ENCODE data around the gene RAB26. TPM values are rescaled to one million over a fixed set of nuclear protein-coding genes. Genes with fewer than 3 reads are reported as not detected.
"Not testable (repeated sequence)": the region's sequence is repeated elsewhere in the genome, so short reads cannot be mapped to it uniquely, and the experiment has no call there.

RAB26 gene
- total RNA-seq, 1 donor from 2014 or later: 0.43 TPM

DNA sequence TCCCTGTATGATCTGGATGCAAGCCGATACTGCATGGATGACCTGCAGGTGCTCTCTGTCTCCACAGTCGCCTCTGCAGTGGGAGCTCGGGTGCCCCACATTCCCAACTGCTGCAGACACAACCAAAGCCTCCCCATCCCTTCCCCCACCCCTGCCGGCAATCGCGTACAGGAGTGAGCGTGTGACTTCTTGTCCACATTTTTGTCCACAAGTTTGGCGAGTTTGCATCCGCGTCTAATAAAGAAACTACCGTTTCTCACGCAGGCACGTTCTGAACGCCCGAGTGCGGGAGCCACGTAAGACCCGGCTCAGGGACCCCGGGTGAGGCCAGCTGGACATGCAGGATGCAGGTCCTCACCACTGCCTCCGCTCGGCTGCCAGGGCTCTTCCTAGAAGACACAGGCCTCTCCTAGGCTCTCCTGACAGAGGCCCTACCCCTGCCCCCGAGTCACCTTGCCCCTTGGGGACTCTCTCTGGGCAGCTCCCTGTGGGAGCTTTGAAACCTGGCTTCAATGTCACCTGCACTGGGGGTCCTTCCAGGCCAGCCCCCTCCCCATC lies 18.5 kb upstream of the RAB26 start:
- DNase-seq; intact Hi-C loops (cut with DNase I); ATAC-seq (ENCODE audit: poor library complexity): not testable (repeated sequence)

DNA sequence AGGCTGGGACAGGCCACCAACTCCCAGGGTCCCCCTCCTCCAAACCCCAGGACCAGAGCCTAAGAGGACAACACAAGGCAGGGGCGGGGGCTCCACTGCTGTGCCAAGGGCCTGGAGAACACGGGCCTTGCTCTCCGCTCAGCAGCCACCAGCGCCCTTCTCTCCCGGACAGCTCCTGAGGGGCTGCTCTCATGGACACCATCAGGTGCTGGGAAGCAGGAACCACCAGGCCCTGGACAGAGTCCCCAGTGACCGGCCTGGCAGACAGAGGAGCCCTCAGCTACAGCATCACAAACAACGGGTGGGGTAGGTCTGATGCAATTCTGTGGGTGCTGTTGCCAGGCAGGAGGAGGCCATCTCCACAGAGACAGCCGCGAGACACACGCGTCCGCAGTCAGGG lies 14.6 kb upstream of the RAB26 start:
- ATAC-seq (ENCODE audit: poor library complexity); DNase-seq; intact Hi-C loops (cut with DNase I): not testable (repeated sequence)

DNA sequence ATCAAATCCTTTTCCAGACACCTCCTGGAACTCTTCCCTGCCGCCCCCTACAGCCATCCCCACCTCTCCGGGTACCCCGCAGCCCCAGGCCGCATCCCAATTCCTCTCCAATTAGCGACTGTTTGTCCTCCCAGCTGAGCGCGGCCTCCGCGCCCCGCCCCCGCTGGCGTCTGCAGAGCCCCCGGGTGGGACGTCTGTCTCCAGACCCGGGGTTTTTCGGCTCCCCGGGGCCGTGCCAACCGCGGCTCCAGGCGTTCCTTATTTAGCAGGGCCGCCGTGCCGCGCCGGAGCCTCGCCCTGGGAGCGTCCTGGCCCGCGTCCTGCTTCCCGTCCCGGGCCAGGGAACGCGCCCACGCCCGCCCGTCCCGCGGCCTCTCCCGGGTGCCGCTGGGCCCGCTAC lies 13.4 kb upstream of the RAB26 start:
- DNase-seq: peak; percentile 72
- intact Hi-C loops (cut with DNase I); ATAC-seq (ENCODE audit: poor library complexity): not testable (repeated sequence)

DNA sequence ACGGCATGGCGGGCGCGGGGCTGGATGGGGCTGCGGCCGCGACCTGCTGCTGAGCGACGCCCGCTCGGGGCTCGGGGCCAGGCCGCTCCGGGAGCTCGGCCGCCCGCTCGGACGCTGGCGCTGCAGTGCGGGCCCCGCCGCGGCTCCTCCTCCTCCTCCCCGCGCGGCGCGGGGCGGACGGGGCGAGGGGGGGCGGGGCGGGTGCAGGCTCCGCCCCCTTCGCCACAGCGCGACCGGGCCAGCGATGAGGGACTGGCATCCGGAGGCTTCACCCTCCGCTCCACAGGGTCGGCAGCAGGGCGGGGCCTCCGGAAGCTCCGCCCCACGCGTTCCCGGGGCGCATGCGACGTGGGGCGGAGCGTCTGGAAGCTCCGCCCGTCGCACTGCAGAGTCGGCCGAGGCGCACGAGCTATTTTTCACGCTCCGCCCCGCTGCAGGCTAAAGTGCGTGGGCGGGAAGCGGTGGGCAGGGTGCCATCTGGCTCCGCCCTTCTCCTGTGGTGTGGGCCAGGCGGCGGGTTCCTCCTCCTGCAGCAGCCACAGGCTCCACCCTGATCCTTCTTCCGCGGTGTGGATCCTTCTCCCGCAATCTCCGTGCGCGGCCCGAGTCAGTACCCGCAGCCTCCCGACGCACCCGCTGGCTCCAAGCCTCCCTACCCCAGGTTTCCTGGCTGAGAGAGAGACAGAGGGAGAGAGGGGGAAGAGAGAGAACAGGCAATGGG lies 12.5 kb upstream of the RAB26 start, which contains the start of gene PKD1:
TSS of gene PKD1 (minus strand) at position 129 of the 721 bp plus-strand sequence. CDS start 209 bp downstream, outside the sequence.
- intact Hi-C loops (cut with DNase I): not testable (repeated sequence)
- DNase-seq (peak; percentile 99), ATAC-seq (ENCODE audit: poor library complexity) (peak; percentile 92)

DNA sequence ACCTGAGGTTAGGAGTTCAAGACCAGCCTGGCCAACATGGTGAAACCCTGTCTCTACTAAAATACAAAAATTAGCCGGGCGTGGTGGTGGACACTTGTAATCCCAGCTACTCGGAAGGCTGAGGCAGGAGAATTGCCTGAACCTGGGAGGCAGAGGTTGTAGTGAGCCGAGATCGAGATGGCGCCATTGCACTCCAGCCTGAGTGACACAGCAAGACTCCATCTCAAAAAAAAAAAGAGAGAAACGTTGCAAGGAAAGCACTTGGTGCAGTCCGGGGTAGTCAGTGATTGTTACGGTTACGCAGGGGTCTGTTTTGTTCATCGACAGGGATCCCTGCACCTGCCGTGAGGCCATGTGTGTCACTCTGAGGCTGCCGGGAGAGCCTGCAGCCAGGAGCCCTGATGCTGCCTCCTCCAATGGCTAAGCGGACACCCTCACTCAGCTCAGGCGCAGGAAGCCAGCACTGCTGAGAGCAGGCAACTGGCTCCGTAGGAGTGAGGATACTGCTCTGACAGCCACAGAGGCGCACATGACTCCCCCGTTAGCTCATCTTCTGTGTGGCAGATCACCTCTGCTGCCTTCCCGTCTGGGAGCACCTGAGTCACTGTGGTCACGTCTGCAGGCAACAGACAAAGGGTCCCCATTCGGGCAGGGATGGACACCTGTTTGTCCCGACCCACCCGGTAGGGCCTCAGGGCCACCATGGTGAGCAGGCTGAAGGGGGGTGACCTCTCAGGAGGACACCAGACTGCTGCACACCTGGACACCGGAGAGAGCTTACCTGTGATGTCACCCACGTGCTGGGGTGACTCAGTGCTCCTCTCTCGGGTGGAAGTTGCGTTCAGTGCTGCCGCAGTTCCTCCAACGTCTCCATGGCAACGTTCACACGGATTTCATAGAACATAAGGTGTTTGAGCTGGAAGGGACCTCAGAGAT lies 5.2 kb upstream of the RAB26 start:
- DNase-seq (no peak), ATAC-seq (ENCODE audit: poor library complexity) (no peak)
- intact Hi-C loops (cut with DNase I): loop anchor here (2.0 kb wide), 1 partner anchor 120 kb away; no protein-coding TSS in a partner anchor

DNA sequence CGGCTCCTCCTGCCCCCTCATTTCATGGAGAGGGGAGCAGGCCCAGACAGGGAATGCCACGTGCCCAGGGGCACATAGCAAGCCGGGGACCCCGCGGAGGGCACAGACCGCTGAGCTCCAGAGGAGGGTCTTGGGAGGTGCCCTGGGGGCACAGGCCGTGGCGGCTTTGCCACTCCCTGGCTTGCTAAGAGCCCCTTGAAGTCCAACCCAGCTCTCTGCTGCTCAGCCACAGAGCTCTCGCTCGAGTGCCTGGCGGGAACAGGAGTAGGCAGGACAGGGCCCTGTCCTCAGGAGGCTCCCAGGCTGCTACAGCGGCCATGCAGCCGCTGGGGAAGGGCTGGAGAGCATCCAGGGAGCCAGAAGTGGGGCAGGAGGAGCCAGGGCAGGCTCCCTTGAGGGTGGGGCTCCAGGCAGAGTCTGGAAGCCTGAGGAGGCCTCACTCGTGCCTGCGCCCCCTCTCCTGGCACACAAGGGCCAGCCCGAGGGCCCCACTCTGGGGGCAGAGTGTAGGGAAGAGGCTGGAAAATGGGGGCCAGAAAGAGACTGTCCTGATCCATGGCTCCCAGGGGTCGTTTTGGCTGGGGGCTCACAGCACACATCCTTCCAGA lies 4.4 kb upstream of the RAB26 start:
- DNase-seq: no peak
- intact Hi-C loops (cut with DNase I): loop anchor here (2.0 kb wide), 1 partner anchor 121 kb away; no protein-coding TSS in a partner anchor
- no peak for ATAC-seq (ENCODE audit: poor library complexity)

DNA sequence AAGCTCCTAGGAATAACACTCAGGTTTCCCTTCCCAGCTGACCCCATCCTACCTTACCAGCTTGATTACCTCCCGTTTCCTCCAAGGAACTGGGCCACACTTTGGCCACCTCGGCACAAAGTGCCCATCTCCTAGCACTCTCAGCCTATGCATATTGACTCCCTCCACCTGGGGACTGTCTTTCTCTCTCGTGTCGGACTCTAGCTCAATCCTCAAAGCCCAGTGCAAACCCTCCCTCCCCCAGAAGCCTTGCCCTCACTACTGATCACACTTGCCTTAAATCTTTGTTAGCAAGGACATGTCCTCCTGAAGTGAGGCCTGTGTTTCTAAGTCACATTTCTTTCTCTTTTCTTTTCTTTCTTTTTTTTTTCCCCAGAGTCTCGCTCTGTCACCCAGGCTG lies 2.6 kb upstream of the RAB26 start:
- ATAC-seq (ENCODE audit: poor library complexity) (no peak), DNase-seq (no peak)
- intact Hi-C loops (cut with DNase I): no loop called here

DNA sequence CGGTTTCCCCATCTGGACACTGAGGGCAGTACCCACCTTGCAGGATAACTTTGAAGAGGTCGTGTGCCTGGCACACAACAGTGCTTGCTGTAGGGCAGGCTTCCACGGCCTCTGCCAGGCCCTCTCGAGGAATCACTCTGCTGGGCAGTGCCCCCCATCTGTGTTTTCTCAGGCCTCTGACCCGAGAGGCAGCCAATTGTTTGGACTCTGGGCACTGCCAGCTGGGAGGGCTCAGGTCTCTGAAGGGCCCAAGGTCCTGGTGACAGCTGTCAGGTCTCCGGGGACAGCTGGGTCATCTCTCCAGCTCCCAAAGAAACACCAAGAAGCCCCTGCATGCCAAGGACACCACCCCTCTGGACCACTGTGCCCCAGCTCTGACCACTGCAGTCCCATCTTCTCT lies 1.0 kb upstream of the RAB26 start:
- ATAC-seq (ENCODE audit: poor library complexity) (peak; percentile 2), DNase-seq (no peak)
- intact Hi-C loops (cut with DNase I): no loop called here

DNA sequence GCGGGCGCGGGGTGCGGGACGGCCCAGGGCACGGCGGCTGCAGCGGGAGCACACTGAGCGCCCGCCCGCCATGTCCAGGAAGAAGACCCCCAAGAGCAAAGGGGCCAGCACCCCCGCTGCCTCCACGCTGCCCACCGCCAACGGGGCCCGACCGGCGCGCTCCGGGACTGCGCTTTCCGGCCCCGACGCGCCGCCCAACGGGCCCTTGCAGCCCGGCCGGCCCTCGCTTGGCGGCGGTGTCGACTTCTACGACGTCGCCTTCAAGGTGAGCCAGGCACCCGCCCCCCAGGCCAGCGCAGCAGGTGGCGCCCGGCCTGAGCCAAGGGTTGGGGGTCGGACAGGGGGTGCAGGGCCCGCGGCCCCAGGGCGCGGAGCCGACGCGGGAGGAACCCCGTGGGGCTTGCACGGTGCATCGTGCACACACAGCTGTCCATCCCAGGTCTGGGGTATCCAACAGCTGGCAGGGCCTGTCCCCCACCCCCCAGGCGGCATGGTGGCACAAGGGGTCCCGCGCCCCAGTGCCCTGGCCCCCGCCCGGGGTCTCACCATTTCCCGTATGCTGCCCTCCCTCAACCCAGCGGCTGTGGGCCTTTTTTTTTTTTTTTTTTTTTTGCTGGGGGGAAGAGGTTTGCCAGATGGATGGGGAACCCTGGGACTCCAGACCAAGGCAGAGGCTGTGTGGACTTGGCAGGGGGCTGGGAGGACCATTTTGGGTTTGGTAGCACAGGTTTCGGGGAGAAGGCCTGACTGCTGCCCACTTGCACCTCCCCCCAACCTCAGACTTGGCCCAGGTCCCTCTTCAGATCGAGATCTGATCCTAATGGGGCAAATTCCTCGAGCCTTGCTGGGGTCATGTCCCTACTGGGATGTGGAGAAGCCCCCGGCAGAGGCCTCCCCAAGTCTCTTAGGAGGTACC lies 547 bp downstream of the RAB26 start:
- no peak for ATAC-seq (ENCODE audit: poor library complexity)
- intact Hi-C loops (cut with DNase I): no loop called here
- DNase-seq: no peak

DNA sequence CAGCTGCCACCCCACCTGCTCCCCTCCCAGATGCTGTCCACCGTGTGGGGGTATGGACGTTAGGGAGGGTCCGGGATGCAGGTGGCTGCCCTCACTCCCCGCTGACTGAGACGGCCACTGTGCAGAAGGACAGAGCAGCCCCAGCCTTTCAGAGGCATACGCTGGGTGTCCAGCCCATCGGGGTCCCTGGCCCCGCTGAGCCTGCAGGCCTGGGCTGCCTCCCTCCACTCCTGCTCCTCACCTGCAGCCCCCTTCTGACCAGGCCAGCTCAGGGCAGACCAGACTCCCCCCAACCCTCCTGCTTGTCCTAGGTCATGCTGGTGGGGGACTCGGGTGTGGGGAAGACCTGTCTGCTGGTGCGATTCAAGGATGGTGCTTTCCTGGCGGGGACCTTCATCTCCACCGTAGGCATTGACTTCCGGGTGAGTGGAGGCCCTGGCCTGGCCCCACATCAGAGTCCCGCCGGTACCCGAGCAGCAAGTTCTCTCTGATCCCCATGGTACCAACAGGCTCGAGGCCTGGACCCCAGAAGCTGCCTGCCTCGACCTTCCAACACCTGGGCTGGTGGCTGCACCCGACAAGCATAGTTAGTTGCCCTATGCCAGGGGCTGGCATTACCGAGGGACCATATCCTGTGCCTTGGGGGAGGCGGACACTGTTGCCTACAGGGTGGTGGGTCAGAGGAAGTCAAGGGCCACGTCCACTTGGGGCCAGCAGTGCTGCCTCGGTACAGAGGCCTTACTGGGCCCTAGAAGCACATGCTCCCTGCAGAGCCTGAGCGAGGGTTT lies 1.4 kb downstream of the RAB26 start:
- ATAC-seq (ENCODE audit: poor library complexity) (no peak), DNase-seq (no peak)
- intact Hi-C loops (cut with DNase I): no loop called here

DNA sequence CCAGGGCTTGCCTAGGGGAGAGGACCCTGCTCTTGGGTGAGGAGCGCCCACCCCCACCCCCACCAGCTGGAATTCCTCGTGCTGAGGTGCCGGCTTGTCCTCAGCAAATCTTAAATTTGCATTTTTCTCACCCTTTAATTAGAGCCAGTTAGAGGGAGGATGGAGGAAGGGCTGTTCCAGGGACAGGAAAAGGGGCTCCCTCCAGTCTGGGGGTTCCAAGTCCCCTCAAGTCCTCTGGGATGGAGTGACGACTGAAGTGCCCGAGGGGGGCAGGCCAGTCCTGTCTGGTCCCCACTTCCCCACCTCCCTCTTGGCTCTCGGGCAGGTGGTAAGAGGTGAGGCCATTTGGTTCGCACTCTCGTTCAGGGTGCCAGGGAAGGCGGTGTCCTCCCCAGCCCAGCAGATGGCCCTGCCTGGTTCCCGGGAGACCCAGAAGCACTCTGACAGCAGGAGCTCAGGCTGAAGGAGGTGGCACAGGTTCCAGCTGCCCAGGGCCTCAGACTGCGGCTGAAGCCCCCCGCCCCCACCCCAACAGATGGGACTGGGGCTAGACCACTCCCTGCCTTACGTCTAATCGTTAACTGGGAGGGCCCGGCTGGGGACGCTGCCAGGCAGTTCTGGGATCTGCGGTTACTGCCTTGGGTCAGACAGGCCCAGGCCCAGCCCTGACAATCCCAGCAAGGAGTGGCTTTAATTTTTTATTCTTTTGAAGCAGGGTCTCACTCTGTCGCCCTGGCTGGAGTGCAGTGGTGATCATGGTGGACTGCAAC lies 2.2 kb downstream of the RAB26 start:
- DNase-seq (peak; percentile 58), ATAC-seq (ENCODE audit: poor library complexity) (no peak)
- intact Hi-C loops (cut with DNase I): no loop called here

DNA sequence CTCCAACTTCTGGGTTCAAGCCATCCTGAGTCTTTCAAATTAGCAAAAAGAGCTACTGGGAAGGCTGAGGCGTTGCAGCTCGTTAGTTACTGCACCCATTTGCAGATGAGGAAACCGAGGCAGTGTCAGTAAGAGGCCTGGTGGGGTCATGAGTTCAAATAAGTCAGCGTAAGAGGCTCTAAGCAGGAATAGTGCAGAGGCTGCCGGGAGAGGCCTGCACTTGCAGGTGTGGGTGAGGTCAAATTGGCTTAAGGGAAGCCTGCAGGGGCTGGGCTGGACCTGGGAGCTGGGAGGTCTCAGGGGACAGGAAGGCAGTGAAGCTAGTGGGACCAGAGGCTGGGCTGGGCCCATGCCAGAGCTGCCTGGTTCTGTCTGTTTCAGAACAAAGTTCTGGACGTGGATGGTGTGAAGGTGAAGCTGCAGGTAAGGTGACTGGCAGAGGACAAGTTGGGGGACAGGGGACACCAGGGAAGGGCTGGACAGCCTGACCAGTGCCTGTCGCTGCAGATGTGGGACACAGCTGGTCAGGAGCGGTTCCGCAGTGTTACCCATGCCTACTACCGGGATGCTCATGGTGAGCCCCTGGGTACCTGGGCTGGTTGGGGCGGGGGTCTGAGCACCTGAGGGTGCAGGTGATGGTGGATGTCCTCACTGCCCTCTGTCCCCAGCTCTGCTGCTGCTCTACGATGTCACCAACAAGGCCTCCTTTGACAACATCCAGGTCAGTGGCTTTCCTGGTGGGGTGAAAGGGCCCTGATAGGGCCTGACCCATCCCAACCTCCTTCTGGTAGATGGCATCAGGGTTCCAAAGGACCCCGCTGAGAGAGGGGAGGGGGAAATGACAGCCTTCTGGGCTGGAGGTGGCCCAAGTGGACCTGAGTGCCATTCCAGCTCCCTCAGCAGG lies 3.0 kb downstream of the RAB26 start:
- ATAC-seq (ENCODE audit: poor library complexity) (no peak), DNase-seq (no peak)
- intact Hi-C loops (cut with DNase I): no loop called here

DNA sequence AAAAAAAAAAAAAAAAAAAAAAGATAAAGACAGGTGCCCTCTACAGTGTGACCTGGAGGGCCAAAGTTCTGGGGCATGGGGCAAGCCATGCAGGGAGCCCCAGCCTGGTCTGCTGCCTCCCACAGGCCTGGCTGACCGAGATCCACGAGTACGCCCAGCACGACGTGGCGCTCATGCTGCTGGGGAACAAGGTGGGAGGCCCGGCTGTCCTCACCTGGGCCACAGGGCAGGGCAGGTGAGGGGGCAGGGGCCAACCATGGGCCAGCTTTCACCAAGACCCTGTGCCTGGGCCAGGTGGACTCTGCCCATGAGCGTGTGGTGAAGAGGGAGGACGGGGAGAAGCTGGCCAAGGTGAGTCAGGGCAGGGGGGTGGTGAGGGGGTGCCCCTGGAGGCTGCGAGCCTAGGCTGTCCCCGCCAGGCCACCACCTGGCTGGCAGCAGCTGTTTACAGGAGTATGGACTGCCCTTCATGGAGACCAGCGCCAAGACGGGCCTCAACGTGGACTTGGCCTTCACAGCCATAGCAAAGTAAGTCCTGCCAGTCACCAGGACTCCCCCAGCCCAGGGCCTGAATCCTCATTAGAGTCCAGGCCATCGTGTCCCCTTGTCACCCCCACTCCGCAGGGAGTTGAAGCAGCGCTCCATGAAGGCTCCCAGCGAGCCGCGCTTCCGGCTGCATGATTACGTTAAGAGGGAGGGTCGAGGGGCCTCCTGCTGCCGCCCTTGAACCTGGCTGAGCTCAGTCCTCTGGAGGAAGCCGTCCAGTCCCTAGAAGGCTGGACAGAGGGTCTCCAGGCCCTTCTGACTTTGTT lies 4.5 kb downstream of the RAB26 start:
- intact Hi-C loops (cut with DNase I): no loop called here
- no peak for ATAC-seq (ENCODE audit: poor library complexity)
- DNase-seq: no peak

DNA sequence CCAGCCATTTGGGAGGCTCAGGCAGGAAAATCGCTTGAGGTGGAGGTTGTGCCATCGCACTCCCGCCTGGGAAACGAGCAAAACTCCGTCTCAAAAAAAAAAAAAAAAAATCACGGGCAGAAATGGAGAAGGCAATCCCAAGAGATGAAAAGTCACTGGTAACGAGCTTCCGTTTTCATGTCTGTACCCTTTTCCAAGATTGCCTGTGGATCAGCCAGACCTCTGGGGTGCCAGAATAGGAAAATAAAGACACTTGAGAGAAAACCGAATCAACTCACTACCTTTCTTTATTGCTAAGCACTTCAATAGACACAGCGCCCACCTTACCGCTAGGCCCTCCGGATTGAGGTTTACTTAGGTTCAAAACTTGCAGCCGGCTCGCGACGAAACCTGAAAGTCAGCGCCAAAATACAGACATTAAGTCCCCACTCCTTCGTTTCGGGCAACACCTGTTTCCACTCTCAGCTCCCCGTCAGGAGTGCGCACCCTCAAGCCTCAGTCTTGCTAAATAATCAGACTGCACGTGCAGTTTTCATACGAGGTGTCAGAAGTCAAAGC lies 6.2 kb downstream of the RAB26 start:
- no peak for ATAC-seq (ENCODE audit: poor library complexity)
- no peak for DNase-seq
- intact Hi-C loops (cut with DNase I): no loop called here
